ENCODE data around the gene POLE.

POLE gene

GRCh38 chr12:132648616-132649225 is 38.4 kb downstream of the POLE start:
- DNase-seq = no peak

- no peak for DNase-seq
Measured at GRCh38 chr12:132647858-132648257, 39.3 kb downstream of the POLE start.

- no peak for DNase-seq
Measured at GRCh38 chr12:132646850-132647249, 40.3 kb downstream of the POLE start.

- no peak for DNase-seq
Measured at GRCh38 chr12:132642846-132643835, 44.0 kb downstream of the POLE start.

- DNase-seq = no peak
Measured at GRCh38 chr12:132641811-132642650, 45.1 kb downstream of the POLE start.

- DNase-seq = no peak
Measured at GRCh38 chr12:132640936-132641335, 46.2 kb downstream of the POLE start.

- no peak for DNase-seq
Measured at GRCh38 chr12:132639956-132640520, 47.1 kb downstream of the POLE start.

- DNase-seq = no peak
Measured at GRCh38 chr12:132638541-132639408, 48.4 kb downstream of the POLE start.

- DNase-seq = no peak
Measured at GRCh38 chr12:132637811-132638210, 49.3 kb downstream of the POLE start.

- DNase-seq = no peak
Measured at GRCh38 chr12:132635076-132635955, 51.8 kb downstream of the POLE start.

- DNase-seq = no peak
Measured at GRCh38 chr12:132634411-132634990, 52.6 kb downstream of the POLE start.

- DNase-seq = no peak
Measured at GRCh38 chr12:132633901-132634300, 53.2 kb downstream of the POLE start.

GRCh38 chr12:132633398-132633797 is 53.7 kb downstream of the POLE start:
- no peak for DNase-seq

GRCh38 chr12:132632521-132633228 is 54.5 kb downstream of the POLE start:
- no peak for DNase-seq

- DNase-seq = no peak
Measured at GRCh38 chr12:132631666-132632065, 55.5 kb downstream of the POLE start.

- no peak for DNase-seq
Measured at GRCh38 chr12:132630672-132631071, 56.5 kb downstream of the POLE start.

- DNase-seq = no peak
Measured at GRCh38 chr12:132629330-132629729, 57.8 kb downstream of the POLE start.

- no peak for DNase-seq
Measured at GRCh38 chr12:132625731-132626430, 61.3 kb downstream of the POLE start.
